Calu3 (cell line): ENCODE results near the gene TMCC1. TPM values are rescaled to one million over a fixed set of nuclear protein-coding genes. Genes with fewer than 3 reads are reported as not detected.
"Not testable (repeated sequence)": the region's sequence is repeated elsewhere in the genome, so short reads cannot be mapped to it uniquely, and the experiment has no call there.

Source experiments
- BruUV-seq: library from RNA; stranded (reverse); fragments of 400-500 nt; replicated peaks from 2 replicates; lab custom pipeline; 2021; lab: Mats Ljungman, UMichigan
- CTCF ChIA-PET: fragments of 300-600 bp; sonication (Branson Sonifier 250); formaldehyde crosslinking; loops from one replicate; lab custom pipeline; 2022; ENCODE audit warnings: antibody characterized with exemption; lab: Charles Lee
- DNase-seq: peaks from one replicate; pipeline ENCODE4 v3.0.0; 2022
- H3K27ac Mint-ChIP-seq: one replicate; pipeline ENCODE4 v1.8.0; 2022; ENCODE audit warnings: mixed read lengths; ENCODE audit not compliant: unreplicated experiment
- H3K27me3 Mint-ChIP-seq: one replicate; pipeline ENCODE4 v1.8.0; 2022; ENCODE audit warnings: mixed read lengths; ENCODE audit not compliant: unreplicated experiment
- H3K36me3 Mint-ChIP-seq: one replicate; pipeline ENCODE4 v1.8.0; 2022; ENCODE audit warnings: mild to moderate bottlenecking, moderate library complexity, mixed read lengths; ENCODE audit not compliant: insufficient read depth, unreplicated experiment
- H3K4me1 Mint-ChIP-seq: one replicate; pipeline ENCODE4 v1.8.0; 2022; ENCODE audit warnings: mild to moderate bottlenecking, low read depth, mixed read lengths; ENCODE audit not compliant: unreplicated experiment
- H3K4me3 Mint-ChIP-seq: one replicate; pipeline ENCODE4 v1.8.0; 2022; ENCODE audit warnings: mild to moderate bottlenecking, low read depth, moderate library complexity, mixed read lengths; ENCODE audit not compliant: unreplicated experiment
- H3K9me3 Mint-ChIP-seq: one replicate; pipeline ENCODE4 v1.8.0; 2022; ENCODE audit warnings: low read depth, mixed read lengths; ENCODE audit not compliant: unreplicated experiment
- CTCF ChIP-seq: fragments of 200-600 bp; IDR thresholded peaks from one replicate; pipeline ENCODE4 v1.8.0; 2022; ENCODE audit warnings: antibody characterized with exemption; ENCODE audit not compliant: unreplicated experiment
- intact Hi-C: fragments of 100-400 bp; cut with micrococcal nuclease; formaldehyde crosslinking; loops from one replicate; pipeline ENCODE4 v1.10.0; 2022; ENCODE audit not compliant: unreplicated experiment
- total RNA-seq: library from RNA; stranded (reverse); gene quantifications from 2 replicates; pipeline ENCODE4 v1.2.3, GENCODE V29; 2022

TMCC1 gene
- total RNA-seq, 1 experiment from 2014 or later = 57.2 TPM

- no peak overlapping the region for H3K27ac Mint-ChIP-seq
Observed at GRCh38 chr3:129697229-129697969, 196.1 kb downstream of the TMCC1 start.

GRCh38 chr3:129696430-129696829 is 197.1 kb downstream of the TMCC1 start:
- peaks cover 11% of the 10 kb centered on the region for H3K36me3 Mint-ChIP-seq
- BruUV-seq, DNase-seq, H3K27ac Mint-ChIP-seq, H3K4me1 Mint-ChIP-seq, H3K4me3 Mint-ChIP-seq, H3K27me3 Mint-ChIP-seq, intact Hi-C loops: not testable (repeated sequence)
- CTCF ChIA-PET = interaction anchor here (0.6 kb wide), 2 partner anchors 38 to 364 kb away, joined by 4 read pairs; no protein-coding TSS in a partner anchor
- H3K9me3 Mint-ChIP-seq = peaks cover 15% of the 10 kb centered on the region

More at GRCh38 chr3:129697229-129697969, 196.1 kb downstream of the TMCC1 start:
- intact Hi-C loops = no loop called here
- Mint-ChIP-seq H3K4me3 (no peak overlapping the region), H3K4me1 (no peaks in the 10 kb centered on the region), H3K27me3 (no peaks in the 10 kb centered on the region), H3K9me3 (peaks cover 15% of the 10 kb centered on the region), H3K36me3 (peaks cover 11% of the 10 kb centered on the region)
- TF ChIP-seq CTCF = no peak
- CTCF ChIA-PET = interaction anchor here (0.6 kb wide), 1 partner anchor 365 kb away, joined by 4 read pairs; no protein-coding TSS in a partner anchor
- no TSS peak for BruUV-seq
- no peak for DNase-seq

- intact Hi-C loops = no loop called here
- peaks cover 15% of the 10 kb centered on the region for H3K9me3 Mint-ChIP-seq
Observed at GRCh38 chr3:129695230-129695629, 198.3 kb downstream of the TMCC1 start.

GRCh38 chr3:129694228-129694627 is 199.3 kb downstream of the TMCC1 start:
- CTCF ChIA-PET = no interaction called here
- no peak overlapping the region for H3K4me3 Mint-ChIP-seq
- no peak for DNase-seq
- BruUV-seq = no TSS peak
- intact Hi-C loops = no loop called here
- no peaks in the 10 kb centered on the region for H3K4me1 Mint-ChIP-seq
- peaks cover 11% of the 10 kb centered on the region for H3K36me3 Mint-ChIP-seq
- H3K27ac Mint-ChIP-seq = no peak overlapping the region
- H3K27me3 Mint-ChIP-seq = no peaks in the 10 kb centered on the region
- no peak for TF ChIP-seq CTCF
- peaks cover 15% of the 10 kb centered on the region for H3K9me3 Mint-ChIP-seq

More at GRCh38 chr3:129695230-129695629, 198.3 kb downstream of the TMCC1 start:
- no peak for DNase-seq
- Mint-ChIP-seq H3K27ac (no peak overlapping the region), H3K4me1 (no peaks in the 10 kb centered on the region), H3K27me3 (no peaks in the 10 kb centered on the region), H3K36me3 (peaks cover 11% of the 10 kb centered on the region), H3K4me3 (no peak overlapping the region)
- no peak for TF ChIP-seq CTCF
- CTCF ChIA-PET = no interaction called here
- BruUV-seq = no TSS peak

GRCh38 chr3:129692743-129693142 is 200.8 kb downstream of the TMCC1 start:
- H3K36me3 Mint-ChIP-seq = peaks cover 11% of the 10 kb centered on the region
- TF ChIP-seq CTCF = no peak
- BruUV-seq = no TSS peak
- no peaks in the 10 kb centered on the region for H3K27me3 Mint-ChIP-seq
- CTCF ChIA-PET = no interaction called here
- no peak overlapping the region for H3K4me3 Mint-ChIP-seq
- peaks cover 11% of the 10 kb centered on the region for H3K9me3 Mint-ChIP-seq
- intact Hi-C loops = no loop called here
- DNase-seq = no peak
- no peaks in the 10 kb centered on the region for H3K4me1 Mint-ChIP-seq
- H3K27ac Mint-ChIP-seq = no peak overlapping the region
